Lower leg skin (tissue), 4 donors: ENCODE data around the gene CYP27B1. TPM values are rescaled to one million over a fixed set of nuclear protein-coding genes. Genes with fewer than 3 reads are reported as not detected.

Experiments
- DNase-seq, 2 donors: peaks; one replicate each; pipeline ENCODE4 v3.0.0-alpha.2; 2019; ENCODE audit warnings: low spot score in 2 of 2
- H3K4me3 ChIP-seq: fragments of 200-600 bp; sonication (generic); 2 replicates; pipeline ENCODE4 v1.5.1; 2017; ENCODE audit warnings: mild to moderate bottlenecking, low read depth; ENCODE audit not compliant: poor library complexity, severe bottlenecking
- CTCF ChIP-seq, 3 donors: fragments of 450-650 bp; IDR thresholded peaks; one replicate each; pipeline ENCODE4 v1.5.1; 2016; ENCODE audit warnings: antibody characterized with exemption in 3 of 3, mild to moderate bottlenecking in 3 of 3, moderate library complexity in 2 of 3
- POLR2A ChIP-seq, 2 donors: fragments of 450-650 bp; IDR thresholded peaks; one replicate each; pipeline ENCODE4 v1.6.1; 2016 to 2017; ENCODE audit warnings: antibody characterized with exemption in 2 of 2, mild to moderate bottlenecking in 1 of 2, moderate library complexity in 1 of 2
- WGBS, 2 donors: methylation state at CpG; one replicate each; pipeline ENCODE4 v1.1.5; 2018; 5-methylcytosine and 5-hydroxymethylcytosine counted together
- intact Hi-C: fragments of 100-400 bp; cut with DNase I; formaldehyde crosslinking; loops from one replicate; pipeline ENCODE4 v1.15.0; 2023; ENCODE audit warnings: low total_unique reads
- total RNA-seq, 4 donors: library from RNA; depleted of rRNA; stranded (reverse); fragments of >200 nt; gene quantifications; one replicate each; pipeline ENCODE4 v1.1.0, GENCODE V29; 2016

Gene CYP27B1
- total RNA-seq, 4 donors from 2014 or later = 0.72 to 6.4 (median 1.7) TPM

DNA sequence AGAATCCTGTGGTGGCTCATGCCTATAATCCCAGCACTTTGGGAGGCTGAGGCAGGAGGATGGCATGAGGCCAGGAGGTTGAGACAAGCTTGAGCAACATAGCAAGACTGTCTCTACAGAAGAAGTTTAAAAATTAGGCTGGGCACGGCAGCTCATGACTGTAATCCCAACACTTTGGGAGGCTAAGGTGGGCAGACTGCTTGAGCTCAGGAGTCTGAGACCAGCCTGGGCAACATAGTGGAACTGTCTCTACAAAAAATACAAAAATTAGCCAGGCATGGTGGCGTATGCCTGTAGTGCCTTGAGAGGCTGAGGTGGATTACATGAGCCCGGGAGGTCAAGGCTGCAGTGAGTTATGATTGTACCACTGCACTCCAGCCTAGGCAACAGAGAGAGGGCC is 998 bp upstream of the CYP27B1 start:
- no peak for DNase-seq
- intact Hi-C loops = no loop called here
- TF ChIP-seq POLR2A (IDR thresholded peaks at IDR 0.05) (no peak), CTCF (IDR thresholded peaks at IDR 0.05) (no peak)
- 96% methylated on average over 3 of the region's 3 CpGs for WGBS, 2 donors
- H3K4me3 ChIP-seq = no peak overlapping the region

- intact Hi-C loops = no loop called here
- no peak for DNase-seq
- TF ChIP-seq CTCF (IDR thresholded peaks at IDR 0.05) (no peak), POLR2A (IDR thresholded peaks at IDR 0.05) (no peak)
- H3K4me3 ChIP-seq = no peak overlapping the region
Observed at GRCh38 chr12:57767305-57767698, 424 bp upstream of the CYP27B1 start.

GRCh38 chr12:57765698-57766463 is 997 bp downstream of the CYP27B1 start:
- intact Hi-C loops = no loop called here
- TF ChIP-seq POLR2A (IDR thresholded peaks at IDR 0.05) (no peak), CTCF (IDR thresholded peaks at IDR 0.05) (no peak)
- H3K4me3 ChIP-seq = no peak overlapping the region
- 2 to 3% methylated on average over 32 to 40 of the region's 40 CpGs for WGBS, 2 donors
- no peak for DNase-seq

DNA sequence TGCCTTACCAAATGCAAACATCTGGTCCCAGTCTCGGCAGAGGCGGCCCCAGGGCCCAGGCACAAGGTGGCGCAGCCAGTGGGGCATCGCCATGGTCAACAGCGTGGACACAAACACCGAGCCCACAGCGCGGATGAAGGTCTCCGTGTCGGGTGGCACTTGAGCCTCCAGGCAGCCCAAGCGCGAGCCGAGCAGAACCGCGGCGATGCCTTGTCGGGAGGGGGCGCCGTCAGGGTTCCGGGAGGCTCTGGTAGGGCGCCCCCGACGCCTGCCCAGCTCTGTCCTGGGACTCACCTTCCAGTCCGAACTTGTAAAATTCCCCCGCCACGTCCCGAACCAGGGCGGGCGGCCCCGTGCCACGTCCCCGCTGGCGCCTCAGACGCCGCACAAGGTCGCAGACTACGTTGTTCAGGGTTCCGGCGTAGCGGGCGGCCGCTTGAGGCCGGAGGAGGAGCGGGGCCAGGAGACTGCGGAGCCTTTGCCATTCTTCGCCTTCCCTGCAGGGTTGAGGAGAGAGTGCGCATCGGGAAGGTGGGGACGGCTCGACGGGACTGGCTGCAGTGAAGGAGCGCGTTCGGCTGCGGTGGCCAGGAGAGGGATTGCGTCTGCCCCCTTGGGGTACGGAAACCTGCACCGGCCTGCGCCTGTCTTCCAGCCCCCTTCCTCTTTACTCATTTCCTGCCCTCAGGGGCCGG is 1.7 kb downstream of the CYP27B1 start:
- DNase-seq = peak in 1 of 2 donors; percentile 88
- intact Hi-C loops = no loop called here
- peak overlapping the region; percentile 11 for H3K4me3 ChIP-seq
- TF ChIP-seq CTCF (IDR thresholded peaks at IDR 0.05) = no peak
- no peak for TF ChIP-seq POLR2A (IDR thresholded peaks at IDR 0.05)
- 0 to 1% methylated on average over 34 to 37 of the region's 60 CpGs for WGBS, 2 donors

DNA sequence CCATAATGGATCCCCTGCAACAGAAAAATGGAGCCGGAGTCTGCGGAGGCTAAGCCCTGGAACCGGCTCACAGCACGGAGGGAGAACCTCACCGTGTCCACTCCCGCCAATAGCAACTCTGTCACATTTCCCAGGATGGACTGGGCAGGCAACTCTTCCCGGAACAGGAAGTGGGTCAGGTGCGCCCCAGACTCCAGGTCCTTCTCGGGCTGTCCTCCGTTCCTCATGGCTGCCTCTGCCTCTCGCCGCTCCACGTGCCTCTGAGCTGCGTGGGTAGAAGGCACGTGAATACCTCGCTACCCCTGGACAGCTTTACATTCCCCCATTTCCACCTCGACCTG is 2.2 kb downstream of the CYP27B1 start:
- TF ChIP-seq POLR2A (IDR thresholded peaks at IDR 0.05) = no peak
- no peak for TF ChIP-seq CTCF (IDR thresholded peaks at IDR 0.05)
- no peak for DNase-seq
- 19 to 20% methylated on average over 17 of the region's 17 CpGs for WGBS, 2 donors
- H3K4me3 ChIP-seq = peak overlapping the region; percentile 11
- intact Hi-C loops = no loop called here
